ENCODE data around the gene SLC4A3. TPM values are rescaled to one million over a fixed set of nuclear protein-coding genes. Genes with fewer than 3 reads are reported as not detected.
A peak's percentile ranks its signal among the peaks of the same experiment; 100 is the strongest.

SLC4A3 gene
- total and polyA plus RNA-seq, 2 of the 8 experiments (the other 6 are each of a cell fraction or from before 2014, with no cell fraction given) = 4.8 to 7.4 TPM

DNA sequence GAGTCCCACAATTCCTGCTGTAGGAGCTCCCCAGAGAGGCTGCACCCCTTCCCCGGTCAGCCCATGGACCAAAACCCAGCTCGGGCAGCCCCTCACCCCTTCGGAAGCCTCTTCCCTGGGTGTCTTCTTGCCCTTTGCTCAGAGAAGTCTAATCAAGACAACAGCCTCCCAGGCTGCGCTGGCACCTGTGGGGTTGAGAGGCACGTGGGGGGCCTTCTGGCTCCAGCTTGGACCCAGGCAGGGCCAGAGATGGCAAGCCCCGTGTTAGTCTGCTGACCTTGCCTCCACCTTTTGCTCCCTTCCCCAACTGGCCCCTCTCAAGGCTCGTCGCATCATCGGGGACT lies 10.4 kb downstream of the SLC4A3 start:
- Histone ChIP-seq H2BK15ac (ENCODE audit: low read length) (no peak overlapping the region), H2BK120ac (replicated peaks; ENCODE audit: low read depth, low read length) (no peak overlapping the region), H3K79me2 (ENCODE audit: control insufficient read depth in 1 of 2, insufficient read depth in 2 of 2, low read length in 2 of 2) (no peaks in the 10 kb centered on the region), H4K8ac (ENCODE audit: extremely low read depth, insufficient read depth, low read length) (peak overlapping the region; percentile 65; the same call in 1 of the 2 replicates), H3K14ac (ENCODE audit: insufficient read length) (no peak overlapping the region), H2AK5ac (ENCODE audit: low read depth, low read length) (no peak overlapping the region), H3K4me2 (ENCODE audit: insufficient read depth in 1 of 2, low read depth in 2 of 2, low read length in 2 of 2) (no peak overlapping the region), H3K27ac (ENCODE audit: low read depth, low read length) (no peak overlapping the region), H4K5ac (ENCODE audit: insufficient read length, low read depth, low read length) (no peak overlapping the region), H3K56ac (replicated peaks; ENCODE audit: insufficient read length, low read depth, low read length) (no peak overlapping the region), H3K4me3 (ENCODE audit: extremely low read depth in 1 of 4, insufficient read depth in 2 of 4, low read depth in 3 of 4, low read length in 4 of 4) (no peak overlapping the region), H3K27me3 (replicated peaks in 1 of 4; ENCODE audit: control insufficient read depth in 3 of 4, extremely low read depth in 1 of 4, insufficient read depth in 3 of 4, low read length in 3 of 4) (peaks cover 0 to under 1% (median under 1%) of the 10 kb centered on the region in 4 experiments; a peak in 3 of 7 replicates), H2BK12ac (ENCODE audit: low read depth, low read length) (no peak overlapping the region), H3K18ac (ENCODE audit: extremely low read depth, low read length) (no peak overlapping the region), H3K36me3 (ENCODE audit: control insufficient read depth in 2 of 4, insufficient read depth in 4 of 4, low read length in 3 of 4) (no peaks in the 10 kb centered on the region), H2AFZ (ENCODE audit: low read length) (no peak overlapping the region), H2BK5ac (ENCODE audit: low read depth, low read length) (no peak overlapping the region), H3K79me1 (ENCODE audit: low read depth, low read length) (no peaks in the 10 kb centered on the region), H3K23ac (ENCODE audit: insufficient read length) (no peak overlapping the region), H3K4me1 (replicated peaks in 1 of 4; ENCODE audit: control insufficient read depth in 3 of 4, insufficient read depth in 4 of 4, low read length in 3 of 4) (no peaks in the 10 kb centered on the region; a peak in 2 of 7 replicates), H3K4ac (replicated peaks; ENCODE audit: insufficient read length, low read depth, low read length) (no peak overlapping the region), H2BK20ac (ENCODE audit: low read length) (no peak overlapping the region), H3K9ac (replicated peaks in 1 of 4; ENCODE audit: extremely low read depth in 1 of 4, low read depth in 3 of 4, low read length in 3 of 4) (no peak overlapping the region), H3K9me3 (ENCODE audit: insufficient read depth in 2 of 2, low read depth in 1 of 2, low read length in 1 of 2) (no peaks in the 10 kb centered on the region), H3K23me2 (ENCODE audit: low read depth, low read length) (peaks cover 4% of the 10 kb centered on the region; the same call in 1 of the 2 replicates), H4K91ac (replicated peaks; ENCODE audit: insufficient read length, low read length) (no peak overlapping the region), H4K20me1 (replicated peaks in 1 of 2; ENCODE audit: control insufficient read depth in 1 of 2, insufficient read depth in 2 of 2, low read length in 2 of 2) (peaks cover 0 to 4% of the 10 kb centered on the region in 2 experiments)
- POLR2A ChIA-PET (ENCODE audit: partially characterized antibody) = interaction anchor here (0.9 to 1.5 kb wide), 3 partner anchors 8 to 101 kb away, joined by 3 to 5 read pairs (median 4); no protein-coding TSS in a partner anchor
- FAIRE-seq (no peak), DNase-seq (ENCODE audit: low read depth in 1 of 2, low spot score in 2 of 2) (no peak)
- 93% methylated on average over 9 of the region's 9 CpGs; no CpG with 5 or more reads in 1 of the 2 experiments for WGBS, 2 experiments (ENCODE audit: extremely low coverage in 1 of 2, insufficient coverage in 1 of 2, insufficient read length in 1 of 2, insufficient replicate concordance in 2 of 2, low coverage in 1 of 2, low lambda C conversion rate in 2 of 2, missing lambda C conversion rate in 1 of 2)
- CTCF ChIA-PET (ENCODE audit: partially characterized antibody) = interaction anchor here (0.6 to 22.0 kb wide), 23 partner anchors 9 to 178 kb away, joined by 3 to 356 read pairs (median 5); partner anchors contain the start of gene SLC4A3
- no peak for TF ChIP-seq JUN (IDR thresholded peaks at IDR 0.05; ENCODE audit: low read depth, low read length)
- no peak for TF ChIP-seq PHF8 (conservative IDR thresholded peaks at IDR 0.05; ENCODE audit: low read depth, low read length)
- TF ChIP-seq SIN3A (conservative IDR thresholded peaks at IDR 0.05 in 1 of 2, IDR thresholded peaks at IDR 0.05 in 1 of 2; ENCODE audit: low read depth in 1 of 2, low read length in 2 of 2) = no peak
- TF ChIP-seq CHD2 (IDR thresholded peaks at IDR 0.05; ENCODE audit: low read length) = no peak
- TF ChIP-seq POLR2A (IDR thresholded peaks at IDR 0.05; ENCODE audit: control extremely low read depth in 1 of 2, low read depth in 2 of 2, low read length in 2 of 2) = no peak
- TF ChIP-seq, protein P1, sequence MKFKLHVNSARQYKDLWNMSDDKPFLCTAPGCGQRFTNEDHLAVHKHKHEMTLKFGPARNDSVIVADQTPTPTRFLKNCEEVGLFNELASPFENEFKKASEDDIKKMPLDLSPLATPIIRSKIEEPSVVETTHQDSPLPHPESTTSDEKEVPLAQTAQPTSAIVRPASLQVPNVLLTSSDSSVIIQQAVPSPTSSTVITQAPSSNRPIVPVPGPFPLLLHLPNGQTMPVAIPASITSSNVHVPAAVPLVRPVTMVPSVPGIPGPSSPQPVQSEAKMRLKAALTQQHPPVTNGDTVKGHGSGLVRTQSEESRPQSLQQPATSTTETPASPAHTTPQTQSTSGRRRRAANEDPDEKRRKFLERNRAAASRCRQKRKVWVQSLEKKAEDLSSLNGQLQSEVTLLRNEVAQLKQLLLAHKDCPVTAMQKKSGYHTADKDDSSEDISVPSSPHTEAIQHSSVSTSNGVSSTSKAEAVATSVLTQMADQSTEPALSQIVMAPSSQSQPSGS (IDR thresholded peaks at IDR 0.05; ENCODE audit: low read length) = no peak
- TF ChIP-seq RXRA (IDR thresholded peaks at IDR 0.05; ENCODE audit: insufficient read depth, low read depth, low read length) = no peak
